IMR-90 (cell line): ENCODE measurements around the gene FOXL1. TPM values are rescaled to one million over a fixed set of nuclear protein-coding genes. Genes with fewer than 3 reads are reported as not detected.

Source experiments
- ATAC-seq: fragments of 200-7000 bp; cut with Tn5 transposase; 2 replicates; pipeline ENCODE4 v1.9.1; 2020; ENCODE audit warnings: low read depth, mild to moderate bottlenecking, moderate library complexity
- BruUV-seq: library from RNA; stranded (reverse); fragments of 400-500 nt; replicated peaks from 2 replicates; lab custom pipeline; 2021; lab: Mats Ljungman, UMichigan
- CTCF ChIA-PET: fragments of 300-600 bp; formaldehyde crosslinking; extraction: SDS; loops from one replicate; lab custom pipeline; 2021; ENCODE audit warnings: antibody characterized with exemption; lab: Yijun Ruan, JAX
- POLR2A ChIA-PET: fragments of 300-600 bp; sonication (Branson Sonifier 250); formaldehyde crosslinking; loops from one replicate; lab custom pipeline; 2022; ENCODE audit warnings: antibody characterized with exemption; ENCODE audit not compliant: unreplicated experiment; lab: Charles Lee
- DNase-seq: peaks from one replicate; pipeline ENCODE4 v3.0.0; 2013
- H2AFZ ChIP-seq: replicated peaks from 2 replicates; pipeline ENCODE3; 2013; ENCODE audit warnings: low read length, mild to moderate bottlenecking; ENCODE audit not compliant: poor library complexity
- H2AK5ac ChIP-seq: 2 replicates; pipeline ENCODE4 v1.6.1; 2013; ENCODE audit warnings: low read depth, low read length, inconsistent platforms
- H2AK9ac ChIP-seq: replicated peaks from 2 replicates; pipeline ENCODE3; 2013; ENCODE audit warnings: mild to moderate bottlenecking, low read depth, low read length, moderate library complexity; ENCODE audit not compliant: poor library complexity
- H2BK120ac ChIP-seq: 2 replicates; pipeline ENCODE4 v1.6.1; 2013; ENCODE audit warnings: low read depth, low read length, inconsistent platforms
- H2BK15ac ChIP-seq: 3 replicates; pipeline ENCODE4 v1.6.1; 2013; ENCODE audit warnings: low read depth, low read length, inconsistent platforms
- H2BK20ac ChIP-seq: 2 replicates; pipeline ENCODE4 v1.6.1; 2013; ENCODE audit warnings: low read depth, mild to moderate bottlenecking, inconsistent platforms, low read length, moderate library complexity
- H2BK5ac ChIP-seq: 2 replicates; pipeline ENCODE4 v1.6.1; 2013; ENCODE audit warnings: mild to moderate bottlenecking, low read depth, low read length, inconsistent platforms; ENCODE audit not compliant: poor library complexity, severe bottlenecking
- H3K14ac ChIP-seq: replicated peaks from 2 replicates; pipeline ENCODE4 v1.6.1; 2013; ENCODE audit warnings: low read depth, low read length, inconsistent platforms
- H3K18ac ChIP-seq: 2 replicates; pipeline ENCODE4 v1.6.1; 2013; ENCODE audit warnings: low read depth, low read length, control low read depth
- H3K23ac ChIP-seq: 2 replicates; pipeline ENCODE4 v1.6.1; 2013; ENCODE audit warnings: low read depth, low read length, inconsistent platforms
- H3K27ac ChIP-seq: 2 replicates; pipeline ENCODE4 v1.5.1; 2013; ENCODE audit warnings: mild to moderate bottlenecking, control low read depth, low read length; ENCODE audit not compliant: insufficient read depth
- H3K27me3 ChIP-seq: 2 replicates; pipeline ENCODE4 v1.6.1; 2013; ENCODE audit warnings: low read length; ENCODE audit not compliant: control insufficient read depth, insufficient read depth
- H3K36me3 ChIP-seq: 2 replicates; pipeline ENCODE4 v1.6.1; 2013; ENCODE audit warnings: low read length, mixed read lengths; ENCODE audit not compliant: control insufficient read depth, insufficient read depth
- H3K4ac ChIP-seq: 2 replicates; pipeline ENCODE4 v1.6.1; 2013; ENCODE audit warnings: low read depth, low read length, inconsistent platforms
- H3K4me1 ChIP-seq: 2 replicates; pipeline ENCODE4 v1.6.1; 2013; ENCODE audit warnings: low read length, mixed read lengths; ENCODE audit not compliant: control insufficient read depth, insufficient read depth
- H3K4me2 ChIP-seq: 2 replicates; pipeline ENCODE4 v1.6.1; 2013; ENCODE audit warnings: low read depth, mild to moderate bottlenecking, control low read depth, low read length, moderate library complexity
- H3K4me3 ChIP-seq: 2 replicates; pipeline ENCODE4 v1.5.1; 2013; ENCODE audit warnings: low read depth, mild to moderate bottlenecking, control low read depth, low read length, moderate library complexity; ENCODE audit not compliant: insufficient read depth
- H3K56ac ChIP-seq: 2 replicates; pipeline ENCODE4 v1.6.1; 2013; ENCODE audit warnings: low read length, inconsistent platforms; ENCODE audit not compliant: insufficient read depth; ENCODE audit errors: extremely low read depth
- H3K79me1 ChIP-seq, 2 experiments: 2 replicates each; pipeline ENCODE4 v1.6.1; 2013; ENCODE audit warnings: low read length in 2 of 2, inconsistent platforms in 1 of 2, low read depth in 1 of 2
- H3K9ac ChIP-seq: 2 replicates; pipeline ENCODE4 v1.6.1; 2013; ENCODE audit warnings: low read depth, low read length, control low read depth
- H3K9me1 ChIP-seq: 2 replicates; pipeline ENCODE4 v1.6.1; 2013; ENCODE audit warnings: low read length, inconsistent platforms; ENCODE audit not compliant: insufficient read depth
- H3K9me3 ChIP-seq: 2 replicates; pipeline ENCODE4 v1.6.1; 2013; ENCODE audit warnings: low read length; ENCODE audit not compliant: control insufficient read depth, insufficient read depth
- H4K20me1 ChIP-seq: 2 replicates; pipeline ENCODE4 v1.6.1; 2013; ENCODE audit warnings: low read length, inconsistent platforms; ENCODE audit not compliant: insufficient read depth
- H4K5ac ChIP-seq: 2 replicates; pipeline ENCODE4 v1.6.1; 2013; ENCODE audit warnings: mild to moderate bottlenecking, low read depth, low read length, control low read depth
- H4K8ac ChIP-seq, 2 experiments: 2 replicates each; pipeline ENCODE4 v1.6.1; 2013; ENCODE audit warnings: low read depth in 2 of 2, low read length in 2 of 2, control low read depth in 1 of 2, inconsistent platforms in 1 of 2
- H4K91ac ChIP-seq: 2 replicates; pipeline ENCODE4 v1.6.1; 2013; ENCODE audit warnings: low read depth, low read length, inconsistent platforms; ENCODE audit not compliant: insufficient read depth
- BHLHE40 ChIP-seq: fragments of 150-350 bp; IDR thresholded peaks from 2 replicates; pipeline ENCODE4 v1.6.1; 2016; ENCODE audit warnings: mild to moderate bottlenecking, low read depth, low read length
- CEBPB ChIP-seq: IDR thresholded peaks from 2 replicates; pipeline ENCODE4 v1.6.1; 2012; ENCODE audit warnings: low read depth, low read length, improper control_type of control experiment
- CHD1 ChIP-seq: IDR thresholded peaks from 2 replicates; pipeline ENCODE4 v1.6.1; 2012; ENCODE audit warnings: low read depth, low read length, improper control_type of control experiment
- MAFK ChIP-seq: IDR thresholded peaks from 2 replicates; pipeline ENCODE4 v1.6.1; 2012; ENCODE audit warnings: low read depth, low read length, improper control_type of control experiment
- MAZ ChIP-seq: IDR thresholded peaks from 2 replicates; pipeline ENCODE4 v1.6.1; 2012; ENCODE audit warnings: low read depth, mild to moderate bottlenecking, low read length, improper control_type of control experiment, moderate library complexity, borderline replicate concordance
- MXI1 ChIP-seq: IDR thresholded peaks from 2 replicates; pipeline ENCODE4 v1.6.1; 2012; ENCODE audit warnings: low read depth, mild to moderate bottlenecking, low read length, moderate library complexity, borderline replicate concordance
- NFE2L2 ChIP-seq: fragments of 150-350 bp; IDR thresholded peaks from 2 replicates; pipeline ENCODE4 v1.6.1; 2016; ENCODE audit warnings: low read depth, mild to moderate bottlenecking, low read length
- POLR2A ChIP-seq: IDR thresholded peaks from 2 replicates; pipeline ENCODE4 v1.6.1; 2012; ENCODE audit warnings: mild to moderate bottlenecking, low read depth, low read length
- RAD21 ChIP-seq: IDR thresholded peaks from 2 replicates; pipeline ENCODE4 v1.6.1; 2012; ENCODE audit warnings: low read length, improper control_type of control experiment
- RCOR1 ChIP-seq: IDR thresholded peaks from 2 replicates; pipeline ENCODE4 v1.6.1; 2012; ENCODE audit warnings: mild to moderate bottlenecking, low read length, improper control_type of control experiment; ENCODE audit not compliant: insufficient replicate concordance
- RFX5 ChIP-seq: IDR thresholded peaks from 2 replicates; pipeline ENCODE4 v1.8.0; 2012; ENCODE audit warnings: low read depth, mild to moderate bottlenecking, low read length, moderate library complexity
- SMC3 ChIP-seq: fragments of 150-350 bp; IDR thresholded peaks from 2 replicates; pipeline ENCODE4 v1.6.1; 2016; ENCODE audit warnings: low read depth, mild to moderate bottlenecking, antibody characterized with exemption, low read length, moderate library complexity
- WGBS, 2 experiments: methylation state at CpG; one replicate each; pipeline versions ENCODE4 v1.1.5 to v1.1.7; 2013; ENCODE audit warnings: missing lambda C conversion rate in 2 of 2; ENCODE audit not compliant: insufficient read length in 1 of 2; ENCODE audit errors: extremely low coverage in 2 of 2; 5-methylcytosine and 5-hydroxymethylcytosine counted together
- dilution Hi-C: fragments of 300-500 bp; cut with HindIII; formaldehyde crosslinking; loops from one replicate; pipeline ENCODE4 v1.14.3; 2018; ENCODE audit warnings: low sequenced_read_pairs; ENCODE audit not compliant: unreplicated experiment
- in situ Hi-C: fragments of 300-500 bp; cut with MboI; formaldehyde crosslinking; loops from 3 replicates; pipeline ENCODE4 v1.14.3; 2019; ENCODE audit warnings: low sequenced_read_pairs, inconsistent platforms, mixed read lengths
- intact Hi-C: fragments of 100-400 bp; cut with micrococcal nuclease; formaldehyde crosslinking; loops from 2 replicates; pipeline ENCODE4 v1.10.0; 2022
- polyA plus RNA-seq, 3 experiments: library from polyadenylated mRNA; depleted of rRNA; stranded (reverse); fragments of >200 nt; gene quantifications; 2 replicates each; pipeline ENCODE4 v1.2.3, GENCODE V29; 2012; ENCODE audit warnings: low replicate concordance in 1 of 3
- total RNA-seq: library from RNA; depleted of rRNA; stranded (reverse); fragments of >200 nt; gene quantifications from 2 replicates; pipeline ENCODE4 v1.2.3, GENCODE V29; 2012
- TF ChIP-seq, protein P1 (sequence below): conservative IDR thresholded peaks from 2 replicates; pipeline ENCODE4 v1.5.1; 2012; ENCODE audit warnings: mild to moderate bottlenecking, low read depth, low read length, improper control_type of control experiment
- TF ChIP-seq, protein P2 (sequence below): fragments of 150-350 bp; IDR thresholded peaks from 2 replicates; pipeline ENCODE4 v1.6.1; 2017; ENCODE audit warnings: mild to moderate bottlenecking, antibody characterized with exemption, low read length, low read depth

Gene FOXL1
- total and polyA plus RNA-seq, 2 of the 4 experiments (the other 2 are of a cell fraction), result 15.2 to 25.8 TPM

DNA sequence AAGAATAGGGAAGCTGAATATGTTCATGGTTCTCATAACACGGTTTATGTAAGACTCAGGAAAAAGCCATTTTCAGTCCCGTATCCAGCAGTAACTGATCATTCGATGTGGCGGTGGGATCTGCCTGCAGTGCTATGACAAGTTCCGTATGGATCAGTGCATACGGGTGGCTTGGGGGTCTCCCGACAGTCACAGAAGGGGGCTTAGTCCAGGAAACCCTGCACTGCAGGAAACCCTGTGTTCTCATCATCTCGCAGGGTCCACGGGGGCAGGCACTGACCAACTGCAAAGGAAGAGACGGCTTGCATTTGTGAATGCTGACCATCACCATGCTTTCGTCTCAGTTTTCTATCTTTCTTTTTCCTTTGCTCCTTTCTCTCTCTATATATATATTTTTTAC is 31.1 kb upstream of the FOXL1 start:
- H3K27ac ChIP-seq, result no peak overlapping the region
- dilution Hi-C loops, result no loop called here
- H2BK15ac ChIP-seq, result no peak overlapping the region
- H3K36me3 ChIP-seq, result peaks cover 46% of the 10 kb centered on the region
- no peak overlapping the region for H3K4ac ChIP-seq
- ChIA-PET CTCF (no interaction called here), POLR2A (no interaction called here)
- BruUV-seq, result no TSS peak
- no peak overlapping the region for H3K18ac ChIP-seq
- H4K20me1 ChIP-seq, result no peaks in the 10 kb centered on the region
- no peak overlapping the region for H2BK5ac ChIP-seq
- H3K4me2 ChIP-seq, result no peak overlapping the region
- ATAC-seq, result no peak
- no peak overlapping the region for H2BK120ac ChIP-seq
- H3K14ac ChIP-seq, result no peak overlapping the region
- no peak overlapping the region for H4K91ac ChIP-seq
- H3K4me3 ChIP-seq, result no peak overlapping the region
- peaks cover 0 to 23% of the 10 kb centered on the region in 2 experiments; a peak in 2 of 4 replicates for H3K79me1 ChIP-seq
- H2AK9ac ChIP-seq, result no peak overlapping the region
- no peak overlapping the region for H3K56ac ChIP-seq
- DNase-seq, result no peak
- H3K9me1 ChIP-seq, result no peaks in the 10 kb centered on the region
- H4K5ac ChIP-seq, result no peak overlapping the region
- no peak overlapping the region for H2BK20ac ChIP-seq
- H4K8ac ChIP-seq, result no peak overlapping the region
- TF ChIP-seq RCOR1 (no peak), CEBPB (no peak), RFX5 (no peak), MXI1 (no peak), NFE2L2 (no peak), MAFK (no peak), CHD1 (no peak), BHLHE40 (no peak), SMC3 (no peak), MAZ (no peak), RAD21 (no peak), POLR2A (no peak)
- TF ChIP-seq, protein P1, sequence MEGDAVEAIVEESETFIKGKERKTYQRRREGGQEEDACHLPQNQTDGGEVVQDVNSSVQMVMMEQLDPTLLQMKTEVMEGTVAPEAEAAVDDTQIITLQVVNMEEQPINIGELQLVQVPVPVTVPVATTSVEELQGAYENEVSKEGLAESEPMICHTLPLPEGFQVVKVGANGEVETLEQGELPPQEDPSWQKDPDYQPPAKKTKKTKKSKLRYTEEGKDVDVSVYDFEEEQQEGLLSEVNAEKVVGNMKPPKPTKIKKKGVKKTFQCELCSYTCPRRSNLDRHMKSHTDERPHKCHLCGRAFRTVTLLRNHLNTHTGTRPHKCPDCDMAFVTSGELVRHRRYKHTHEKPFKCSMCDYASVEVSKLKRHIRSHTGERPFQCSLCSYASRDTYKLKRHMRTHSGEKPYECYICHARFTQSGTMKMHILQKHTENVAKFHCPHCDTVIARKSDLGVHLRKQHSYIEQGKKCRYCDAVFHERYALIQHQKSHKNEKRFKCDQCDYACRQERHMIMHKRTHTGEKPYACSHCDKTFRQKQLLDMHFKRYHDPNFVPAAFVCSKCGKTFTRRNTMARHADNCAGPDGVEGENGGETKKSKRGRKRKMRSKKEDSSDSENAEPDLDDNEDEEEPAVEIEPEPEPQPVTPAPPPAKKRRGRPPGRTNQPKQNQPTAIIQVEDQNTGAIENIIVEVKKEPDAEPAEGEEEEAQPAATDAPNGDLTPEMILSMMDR, result no peak
- TF ChIP-seq, protein P2, sequence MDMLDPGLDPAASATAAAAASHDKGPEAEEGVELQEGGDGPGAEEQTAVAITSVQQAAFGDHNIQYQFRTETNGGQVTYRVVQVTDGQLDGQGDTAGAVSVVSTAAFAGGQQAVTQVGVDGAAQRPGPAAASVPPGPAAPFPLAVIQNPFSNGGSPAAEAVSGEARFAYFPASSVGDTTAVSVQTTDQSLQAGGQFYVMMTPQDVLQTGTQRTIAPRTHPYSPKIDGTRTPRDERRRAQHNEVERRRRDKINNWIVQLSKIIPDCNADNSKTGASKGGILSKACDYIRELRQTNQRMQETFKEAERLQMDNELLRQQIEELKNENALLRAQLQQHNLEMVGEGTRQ, result no peak
- H3K9me3 ChIP-seq, result no peaks in the 10 kb centered on the region
- 97% methylated on average over 7 of the region's 11 CpGs; no CpG with 5 or more reads in 1 of the 2 experiments for WGBS, 2 experiments
- no peak overlapping the region for H2AK5ac ChIP-seq
- no peak overlapping the region for H3K23ac ChIP-seq
- no peak overlapping the region for H3K9ac ChIP-seq
- H3K4me1 ChIP-seq, result no peaks in the 10 kb centered on the region
- no peak overlapping the region for H2AFZ ChIP-seq
- in situ Hi-C loops, result no loop called here
- H3K27me3 ChIP-seq, result no peaks in the 10 kb centered on the region
- intact Hi-C loops, result no loop called here
